SIG-M5 treated with dmso at 0.1 percent for 504 hours (cell line): ENCODE measurements around the gene SERF2.
"Not testable (repeated sequence)": the region's sequence is repeated elsewhere in the genome, so short reads cannot be mapped to it uniquely, and the experiment has no call there.

Source experiments
- DNase-seq: peaks from one replicate; lab custom pipeline; 2025; ENCODE audit not compliant: unreplicated experiment; lab: John Stamatoyannopoulos, UW

The SERF2 gene

DNA sequence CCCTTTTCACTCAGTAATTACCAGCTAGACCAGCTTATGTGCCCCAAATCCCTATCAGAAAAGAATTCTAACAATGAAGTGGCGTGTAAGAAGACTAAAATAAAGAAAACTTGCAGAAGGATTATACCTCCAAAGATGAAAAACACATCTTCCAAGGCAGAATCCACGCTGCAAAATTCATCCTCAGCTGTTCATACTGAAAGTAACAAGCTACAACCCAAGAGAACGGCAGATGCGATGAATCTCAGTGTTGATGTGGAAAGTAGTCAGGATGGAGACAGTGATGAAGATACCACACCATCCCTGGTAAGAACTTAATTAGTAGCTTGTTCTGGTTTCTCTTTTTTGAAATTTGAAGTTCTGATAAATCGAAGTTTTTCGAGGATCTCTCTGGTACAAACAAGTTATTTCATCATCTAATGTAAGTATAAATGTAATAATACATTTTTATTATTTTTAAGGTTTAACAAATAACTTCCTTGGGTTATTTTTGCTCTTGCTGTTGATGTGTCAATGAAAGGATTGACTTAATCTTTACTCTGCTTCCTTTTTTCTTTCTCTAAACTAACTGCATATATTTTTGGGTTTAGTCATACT lies 36.0 kb downstream of the SERF2 start:
- peak; percentile 17 for DNase-seq

DNA sequence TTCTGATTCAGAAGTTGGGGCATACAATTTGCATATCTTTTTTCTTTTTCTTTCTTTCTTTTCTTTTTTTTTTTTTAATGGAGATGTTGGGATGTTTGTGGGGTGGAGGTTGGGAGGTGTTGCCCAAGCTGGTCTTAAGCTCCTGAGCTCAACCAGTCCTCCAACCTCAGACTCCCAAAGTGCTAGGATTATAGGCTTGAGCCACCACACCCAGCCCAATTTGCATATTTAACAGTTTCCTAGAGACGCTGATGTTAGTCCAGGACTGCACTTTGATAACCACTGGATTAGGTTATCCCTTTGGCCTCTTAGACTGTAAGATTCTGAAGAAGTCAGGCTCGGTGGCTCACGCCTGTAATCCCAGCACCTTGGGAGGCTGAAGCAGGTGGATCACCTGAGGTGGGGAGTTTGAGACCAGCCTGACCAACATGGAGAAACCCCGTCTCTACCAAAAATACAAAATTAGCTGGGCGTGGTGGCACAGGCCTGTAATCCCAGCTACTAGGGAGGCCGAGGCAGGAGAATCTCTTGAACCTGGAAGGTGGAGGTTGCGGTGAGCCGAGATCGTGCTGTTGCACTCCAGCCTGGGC lies 37.9 kb downstream of the SERF2 start:
- DNase-seq = not testable (repeated sequence)

DNA sequence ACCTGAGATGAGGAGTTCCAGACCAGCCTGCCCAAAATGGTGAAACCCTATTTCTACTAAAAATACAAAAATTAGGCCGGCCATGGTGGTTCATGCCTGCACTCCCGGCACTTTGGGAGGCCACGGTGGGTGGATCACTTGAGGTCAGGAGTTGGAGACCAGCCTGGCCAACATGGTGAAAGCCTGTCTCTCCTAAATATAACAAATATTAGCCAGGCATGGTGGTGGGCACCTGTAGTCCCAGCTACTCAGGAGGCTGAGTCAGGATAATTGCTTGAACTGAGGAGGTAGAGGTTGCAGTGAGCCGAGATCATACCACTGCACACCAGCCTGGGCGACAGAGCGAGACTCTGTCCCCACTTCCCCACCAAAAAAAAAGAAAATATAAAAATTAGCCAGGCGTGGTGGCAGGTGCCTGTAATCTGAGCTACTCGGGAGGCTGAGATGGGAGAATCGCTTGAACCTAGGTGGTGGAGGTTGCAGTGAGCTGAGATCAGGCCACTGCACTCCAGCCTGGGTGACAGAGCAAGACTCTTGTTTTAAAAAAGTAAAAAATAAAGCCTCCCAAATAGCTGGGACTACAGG lies 38.7 kb downstream of the SERF2 start:
- not testable (repeated sequence) for DNase-seq

DNA sequence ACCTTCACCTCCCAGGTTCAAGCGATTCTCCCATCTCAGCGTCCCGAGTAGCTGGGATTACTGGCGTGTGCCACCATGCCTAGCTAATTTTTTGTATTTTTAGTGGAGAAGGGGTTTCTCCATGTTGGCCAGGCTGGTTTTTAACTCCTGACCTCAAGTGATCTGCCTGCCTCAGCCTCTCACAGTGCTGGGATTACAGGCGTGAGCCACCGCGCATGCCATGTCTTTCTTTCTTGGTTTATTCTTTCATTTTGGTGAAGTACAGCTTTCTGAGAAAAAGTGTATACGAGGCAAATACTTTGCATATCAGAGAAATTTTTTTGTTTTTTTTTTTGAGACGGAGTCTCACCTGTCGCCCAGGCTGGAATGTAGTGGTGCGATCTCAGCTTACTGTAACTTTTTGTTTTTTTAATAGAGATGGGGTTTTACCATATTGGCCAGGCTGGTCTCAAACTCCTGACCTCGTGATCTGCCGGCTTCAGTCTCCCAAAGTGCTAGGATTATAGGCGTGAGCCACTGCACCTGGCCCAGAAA lies 39.5 kb downstream of the SERF2 start:
- not testable (repeated sequence) for DNase-seq

DNA sequence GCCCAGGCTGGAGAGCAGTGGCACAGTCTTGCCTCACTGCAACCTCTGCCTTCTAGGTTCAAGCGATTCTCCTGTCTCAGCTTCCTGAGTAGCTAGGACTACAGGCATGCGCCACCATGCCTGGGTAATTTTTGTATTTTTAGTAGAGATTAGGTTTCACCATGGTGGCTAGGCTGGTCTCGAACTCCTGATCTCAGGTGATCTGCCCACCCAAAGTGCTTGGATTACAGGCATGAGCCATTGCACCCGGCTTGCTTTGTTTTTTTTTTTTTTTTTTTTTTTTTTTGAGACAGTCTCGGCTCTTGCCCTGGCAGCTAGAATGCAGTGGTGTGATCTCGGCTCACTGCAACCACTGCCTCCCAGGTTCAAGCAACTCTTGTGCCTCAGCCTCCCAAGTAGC lies 40.4 kb downstream of the SERF2 start:
- not testable (repeated sequence) for DNase-seq

DNA sequence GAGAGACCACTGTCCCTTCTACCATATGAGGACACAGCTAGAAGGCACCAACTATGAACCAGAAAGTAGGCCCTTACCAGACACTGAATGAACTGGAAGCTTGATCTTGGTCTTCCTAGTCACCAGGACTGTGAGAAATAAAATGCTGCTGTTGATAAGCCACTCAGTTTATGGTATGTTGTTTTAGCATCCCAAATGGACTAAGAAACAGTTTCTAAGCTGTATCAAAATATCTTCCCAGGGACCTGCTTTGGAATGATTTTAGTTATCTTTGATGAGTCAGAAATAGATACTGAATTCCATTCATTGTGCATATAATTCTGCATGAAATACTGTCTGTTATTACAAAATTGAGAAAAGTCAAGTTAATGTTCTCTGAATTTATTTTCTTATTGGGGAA lies 53.3 kb downstream of the SERF2 start:
- no peak for DNase-seq
